LNCaP clone FGC (cell line): ENCODE data around the gene NRP1.

Source experiments
- DNase-seq: peaks from one replicate; pipeline ENCODE4 v3.0.0-alpha.2; 2011; ENCODE audit warnings: low read depth
- H3K4me3 ChIP-seq: 2 replicates; pipeline ENCODE4 v1.5.1; 2011; ENCODE audit warnings: mild to moderate bottlenecking, low read depth, low read length, control low read depth
- CTCF ChIP-seq: IDR thresholded peaks from 2 replicates; pipeline ENCODE4 v1.5.1; 2012; ENCODE audit warnings: mild to moderate bottlenecking; ENCODE audit not compliant: control insufficient read depth, insufficient read depth; ENCODE audit errors: extremely low read depth

NRP1 gene

GRCh38 chr10:33243703-33244102, 90.8 kb downstream of the NRP1 start:
- H3K4me3 ChIP-seq, result no peak overlapping the region
- no peak for DNase-seq
- no peak for TF ChIP-seq CTCF

- TF ChIP-seq CTCF, result no peak
- DNase-seq, result no peak
- no peak overlapping the region for H3K4me3 ChIP-seq
These were observed 91.5 kb downstream of the NRP1 start for GRCh38 chr10:33242931-33243330.

GRCh38 chr10:33241351-33241750, 93.1 kb downstream of the NRP1 start:
- H3K4me3 ChIP-seq, result no peak overlapping the region
- no peak for DNase-seq

GRCh38 chr10:33240931-33241330, 93.5 kb downstream of the NRP1 start:
- H3K4me3 ChIP-seq, result no peak overlapping the region
- DNase-seq, result no peak
- no peak for TF ChIP-seq CTCF

More at GRCh38 chr10:33241351-33241750, 93.1 kb downstream of the NRP1 start:
- no peak for TF ChIP-seq CTCF

GRCh38 chr10:33240258-33240657, 94.2 kb downstream of the NRP1 start:
- no peak for TF ChIP-seq CTCF

GRCh38 chr10:33239257-33239656, 95.2 kb downstream of the NRP1 start:
- no peak overlapping the region for H3K4me3 ChIP-seq
- DNase-seq, result no peak
- TF ChIP-seq CTCF, result no peak

More at GRCh38 chr10:33240258-33240657, 94.2 kb downstream of the NRP1 start:
- DNase-seq, result no peak
- no peak overlapping the region for H3K4me3 ChIP-seq

- no peak for DNase-seq
- no peak overlapping the region for H3K4me3 ChIP-seq
- TF ChIP-seq CTCF, result no peak
These were observed 95.8 kb downstream of the NRP1 start for GRCh38 chr10:33238643-33239042.
